SK-N-SH (cell line): Measurements from ENCODE around the gene PDE4D.

Experiments
- CHD2 ChIP-seq: fragments of 150-350 bp; IDR thresholded peaks from 2 replicates; pipeline ENCODE4 v1.6.1; 2018; ENCODE audit warnings: low read length; ENCODE audit not compliant: partially characterized antibody
- EP300 ChIP-seq, 2 experiments: IDR thresholded peaks; 2 replicates each; pipeline versions ENCODE4 v1.4.0 to v1.6.1; 2012; ENCODE audit warnings: borderline replicate concordance in 1 of 2, low read depth in 1 of 2, low read length in 1 of 2
- GATA2 ChIP-seq: sonication (generic); formaldehyde crosslinking; IDR thresholded peaks from 2 replicates; pipeline ENCODE4 v1.5.0; 2020; ENCODE audit warnings: mild to moderate bottlenecking, missing genetic modification reagents
- MAX ChIP-seq: IDR thresholded peaks from 2 replicates; pipeline ENCODE4 v1.4.0; 2012; ENCODE audit warnings: low read depth
- MXI1 ChIP-seq: IDR thresholded peaks from 2 replicates; pipeline ENCODE4 v1.6.1; 2012; ENCODE audit warnings: mild to moderate bottlenecking, low read depth, low read length, improper control_type of control experiment
- RAD21 ChIP-seq: IDR thresholded peaks from 2 replicates; pipeline ENCODE4 v1.6.1; 2012; ENCODE audit warnings: mild to moderate bottlenecking, low read length
- TF ChIP-seq, protein P1 (sequence below): fragments of 200-600 bp; sonication (generic); IDR thresholded peaks from 2 replicates; pipeline ENCODE4 v1.6.1; 2017; ENCODE audit warnings: antibody characterized with exemption, mild to moderate bottlenecking, moderate library complexity
- TF ChIP-seq, protein P2 (sequence below): fragments of 150-350 bp; IDR thresholded peaks from 2 replicates; pipeline ENCODE4 v1.6.1; 2017; ENCODE audit warnings: antibody characterized with exemption, low read length, low read depth, borderline replicate concordance

DNA sequence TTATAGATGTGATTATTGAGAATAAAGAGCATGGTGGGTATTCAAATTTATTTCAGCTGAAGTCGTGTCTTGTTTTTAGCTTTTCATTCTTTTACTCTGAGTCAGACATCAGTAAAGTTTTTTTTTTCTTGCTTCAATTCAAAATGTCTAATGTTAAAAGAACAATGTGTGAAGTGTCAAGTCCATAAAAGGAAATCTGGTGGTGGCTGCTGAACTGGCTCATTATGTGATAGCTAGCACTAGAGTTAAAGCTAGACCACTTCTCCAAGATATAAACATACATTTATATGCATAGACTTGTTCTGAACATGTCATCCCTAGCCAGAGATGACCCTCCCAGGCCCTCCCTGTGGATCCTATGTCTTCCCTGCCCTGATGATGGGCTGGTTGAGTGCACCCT lies 972.4 kb downstream of the PDE4D start:
- TF ChIP-seq EP300 (IDR thresholded peaks at IDR 0.05; ENCODE audit: borderline replicate concordance in 1 of 2, low read depth in 1 of 2, low read length in 1 of 2) (no peak), RAD21 (no peak), GATA2 (CRISPR knock-in tag) (no peak), MXI1 (no peak), MAX (no peak), CHD2 (no peak)
- TF ChIP-seq, protein P1, sequence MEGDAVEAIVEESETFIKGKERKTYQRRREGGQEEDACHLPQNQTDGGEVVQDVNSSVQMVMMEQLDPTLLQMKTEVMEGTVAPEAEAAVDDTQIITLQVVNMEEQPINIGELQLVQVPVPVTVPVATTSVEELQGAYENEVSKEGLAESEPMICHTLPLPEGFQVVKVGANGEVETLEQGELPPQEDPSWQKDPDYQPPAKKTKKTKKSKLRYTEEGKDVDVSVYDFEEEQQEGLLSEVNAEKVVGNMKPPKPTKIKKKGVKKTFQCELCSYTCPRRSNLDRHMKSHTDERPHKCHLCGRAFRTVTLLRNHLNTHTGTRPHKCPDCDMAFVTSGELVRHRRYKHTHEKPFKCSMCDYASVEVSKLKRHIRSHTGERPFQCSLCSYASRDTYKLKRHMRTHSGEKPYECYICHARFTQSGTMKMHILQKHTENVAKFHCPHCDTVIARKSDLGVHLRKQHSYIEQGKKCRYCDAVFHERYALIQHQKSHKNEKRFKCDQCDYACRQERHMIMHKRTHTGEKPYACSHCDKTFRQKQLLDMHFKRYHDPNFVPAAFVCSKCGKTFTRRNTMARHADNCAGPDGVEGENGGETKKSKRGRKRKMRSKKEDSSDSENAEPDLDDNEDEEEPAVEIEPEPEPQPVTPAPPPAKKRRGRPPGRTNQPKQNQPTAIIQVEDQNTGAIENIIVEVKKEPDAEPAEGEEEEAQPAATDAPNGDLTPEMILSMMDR = no peak
- TF ChIP-seq, protein P2, sequence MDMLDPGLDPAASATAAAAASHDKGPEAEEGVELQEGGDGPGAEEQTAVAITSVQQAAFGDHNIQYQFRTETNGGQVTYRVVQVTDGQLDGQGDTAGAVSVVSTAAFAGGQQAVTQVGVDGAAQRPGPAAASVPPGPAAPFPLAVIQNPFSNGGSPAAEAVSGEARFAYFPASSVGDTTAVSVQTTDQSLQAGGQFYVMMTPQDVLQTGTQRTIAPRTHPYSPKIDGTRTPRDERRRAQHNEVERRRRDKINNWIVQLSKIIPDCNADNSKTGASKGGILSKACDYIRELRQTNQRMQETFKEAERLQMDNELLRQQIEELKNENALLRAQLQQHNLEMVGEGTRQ = no peak
